ENCODE measurements around the gene ATP8B3. TPM values are rescaled to one million over a fixed set of nuclear protein-coding genes. Genes with fewer than 3 reads are reported as not detected.

ATP8B3 gene, protein sequence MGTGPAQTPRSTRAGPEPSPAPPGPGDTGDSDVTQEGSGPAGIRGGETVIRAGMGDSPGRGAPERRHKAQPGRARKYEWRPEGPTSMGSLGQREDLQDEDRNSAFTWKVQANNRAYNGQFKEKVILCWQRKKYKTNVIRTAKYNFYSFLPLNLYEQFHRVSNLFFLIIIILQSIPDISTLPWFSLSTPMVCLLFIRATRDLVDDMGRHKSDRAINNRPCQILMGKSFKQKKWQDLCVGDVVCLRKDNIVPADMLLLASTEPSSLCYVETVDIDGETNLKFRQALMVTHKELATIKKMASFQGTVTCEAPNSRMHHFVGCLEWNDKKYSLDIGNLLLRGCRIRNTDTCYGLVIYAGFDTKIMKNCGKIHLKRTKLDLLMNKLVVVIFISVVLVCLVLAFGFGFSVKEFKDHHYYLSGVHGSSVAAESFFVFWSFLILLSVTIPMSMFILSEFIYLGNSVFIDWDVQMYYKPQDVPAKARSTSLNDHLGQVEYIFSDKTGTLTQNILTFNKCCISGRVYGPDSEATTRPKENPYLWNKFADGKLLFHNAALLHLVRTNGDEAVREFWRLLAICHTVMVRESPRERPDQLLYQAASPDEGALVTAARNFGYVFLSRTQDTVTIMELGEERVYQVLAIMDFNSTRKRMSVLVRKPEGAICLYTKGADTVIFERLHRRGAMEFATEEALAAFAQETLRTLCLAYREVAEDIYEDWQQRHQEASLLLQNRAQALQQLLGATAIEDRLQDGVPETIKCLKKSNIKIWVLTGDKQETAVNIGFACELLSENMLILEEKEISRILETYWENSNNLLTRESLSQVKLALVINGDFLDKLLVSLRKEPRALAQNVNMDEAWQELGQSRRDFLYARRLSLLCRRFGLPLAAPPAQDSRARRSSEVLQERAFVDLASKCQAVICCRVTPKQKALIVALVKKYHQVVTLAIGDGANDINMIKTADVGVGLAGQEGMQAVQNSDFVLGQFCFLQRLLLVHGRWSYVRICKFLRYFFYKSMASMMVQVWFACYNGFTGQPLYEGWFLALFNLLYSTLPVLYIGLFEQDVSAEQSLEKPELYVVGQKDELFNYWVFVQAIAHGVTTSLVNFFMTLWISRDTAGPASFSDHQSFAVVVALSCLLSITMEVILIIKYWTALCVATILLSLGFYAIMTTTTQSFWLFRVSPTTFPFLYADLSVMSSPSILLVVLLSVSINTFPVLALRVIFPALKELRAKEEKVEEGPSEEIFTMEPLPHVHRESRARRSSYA (N-terminal part only)
- polyA plus RNA-seq (2013, experiment 1 of 2; ENCODE audit: insufficient read length), result 2.9 TPM
- polyA plus RNA-seq (2013, experiment 2 of 2; ENCODE audit: insufficient read length), result 3.2 TPM

DNA sequence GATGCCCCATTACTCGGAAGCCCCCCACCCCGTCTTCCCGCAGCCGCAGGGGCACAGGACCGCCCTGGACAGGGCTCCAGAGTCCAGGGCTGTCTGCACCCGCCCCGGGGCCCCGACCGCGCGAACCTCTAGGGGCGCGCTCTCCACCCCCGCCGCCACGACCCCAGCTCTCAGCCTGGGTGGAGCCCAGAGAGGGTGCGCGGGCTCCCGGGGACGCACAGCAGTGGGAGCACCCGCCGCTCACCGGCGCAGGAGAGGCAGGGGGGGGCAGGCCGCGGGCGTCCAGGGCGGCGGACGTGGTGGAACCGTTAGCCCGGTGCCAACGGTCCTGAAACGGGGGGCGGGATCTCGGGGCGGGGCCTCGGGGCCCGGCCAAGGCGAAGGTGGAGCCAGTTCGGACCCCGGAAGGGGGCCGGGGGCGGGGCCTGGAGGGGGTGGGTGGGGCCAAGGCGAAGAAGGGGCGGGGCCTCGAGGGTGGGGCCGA lies at the start of gene ATP8B3:
Gene ATP8B3, minus strand, starts transcription at position 335 of the 484 bp plus-strand sequence. CDS start 540 bp downstream, outside the sequence.
- DNase-seq, result no peak

DNA sequence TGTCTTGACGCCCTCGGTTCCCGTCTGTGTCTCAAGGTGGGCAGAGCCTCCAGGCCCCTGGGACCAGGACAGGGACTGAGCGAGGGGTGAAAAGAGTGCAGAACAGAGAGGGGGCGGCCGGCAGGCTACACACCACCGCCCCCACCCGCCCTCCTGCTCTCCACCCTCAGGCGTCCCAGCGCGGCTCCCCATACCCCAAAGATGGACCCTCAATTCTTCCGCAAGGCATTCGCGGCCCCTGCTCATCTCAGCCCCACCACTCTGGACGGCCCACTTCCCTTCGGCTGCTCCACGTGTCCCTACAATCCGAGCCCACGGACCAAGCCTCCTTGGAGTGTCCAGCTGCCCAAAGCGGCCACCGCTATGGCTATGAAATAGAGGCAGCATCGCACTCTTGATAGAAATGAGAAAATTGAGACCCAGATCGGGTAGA lies 49.5 kb upstream of the ATP8B3 start:
- DNase-seq, result no peak

DNA sequence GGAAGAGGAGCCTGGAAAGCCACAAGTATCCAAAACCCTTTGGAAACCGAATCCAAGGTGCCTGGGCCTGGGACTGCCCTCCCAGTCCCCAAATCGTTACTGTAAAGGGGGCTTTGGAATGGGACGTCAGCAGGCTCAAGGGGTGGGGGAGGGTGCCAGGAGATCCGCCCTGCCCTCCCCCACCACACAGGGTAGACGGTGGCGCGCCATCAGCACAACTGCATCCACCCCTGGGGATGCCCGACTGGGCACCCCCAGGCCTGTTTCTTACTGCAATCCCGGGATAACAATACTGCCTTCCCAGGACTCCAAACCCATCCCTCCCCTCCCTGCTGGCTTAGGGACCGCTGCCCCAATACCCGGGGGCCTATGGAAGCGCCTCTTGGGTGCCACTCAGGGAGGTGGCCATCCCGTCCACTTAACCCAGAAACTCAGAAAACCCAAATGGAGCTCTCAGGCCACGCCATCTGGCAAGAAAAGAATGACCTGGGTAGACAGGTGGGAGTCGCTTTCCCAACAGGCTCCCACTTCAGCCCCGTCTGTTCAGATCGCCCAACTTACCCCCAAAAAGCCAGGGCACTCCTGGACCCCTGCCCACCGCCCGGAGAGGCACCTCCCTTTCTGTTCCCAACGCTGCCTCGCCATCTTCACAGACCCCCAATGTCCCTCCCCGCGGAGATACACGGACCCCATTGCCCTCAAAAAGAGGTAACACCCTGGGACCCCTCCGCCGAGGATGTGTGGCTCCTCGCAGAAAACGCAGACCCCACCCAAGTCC lies 48.9 kb upstream of the ATP8B3 start:
- DNase-seq, result no peak

DNA sequence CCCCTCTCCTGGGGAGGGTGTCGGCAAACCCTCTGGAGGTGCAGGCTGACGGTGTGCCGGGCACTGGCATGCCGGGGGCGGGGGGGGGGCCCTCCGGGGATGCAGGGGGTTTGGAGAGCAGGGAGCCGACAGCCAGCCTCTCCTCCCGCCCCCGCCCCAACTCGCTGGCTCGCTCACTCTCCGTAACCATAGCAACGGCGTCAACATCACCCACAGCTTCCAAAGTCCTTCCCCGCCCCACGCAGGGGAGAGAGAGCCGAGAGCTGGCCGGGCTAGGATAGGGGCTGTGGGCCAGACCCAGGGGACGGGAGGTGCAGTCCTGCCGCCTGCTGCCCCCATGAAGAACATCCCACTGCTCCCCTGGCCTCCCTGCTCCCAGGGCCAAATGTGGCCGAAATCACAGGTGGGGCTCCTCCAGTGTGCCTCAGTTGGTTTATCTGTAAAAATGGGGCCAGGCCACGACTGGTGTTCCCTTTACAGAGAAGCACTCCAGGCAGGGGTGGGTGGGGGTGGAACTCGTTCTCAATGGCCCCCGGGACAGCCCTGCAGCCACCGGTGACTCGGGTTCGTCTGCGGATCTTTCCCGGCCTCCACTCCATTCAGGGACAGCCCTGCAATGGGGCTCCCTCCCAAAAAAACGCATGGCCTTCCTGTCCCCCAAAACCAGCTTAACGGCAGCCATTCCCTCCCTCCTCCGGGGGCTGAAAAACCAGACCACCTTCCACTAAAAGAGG lies 48.1 kb upstream of the ATP8B3 start:
- peak; percentile 75 for DNase-seq

DNA sequence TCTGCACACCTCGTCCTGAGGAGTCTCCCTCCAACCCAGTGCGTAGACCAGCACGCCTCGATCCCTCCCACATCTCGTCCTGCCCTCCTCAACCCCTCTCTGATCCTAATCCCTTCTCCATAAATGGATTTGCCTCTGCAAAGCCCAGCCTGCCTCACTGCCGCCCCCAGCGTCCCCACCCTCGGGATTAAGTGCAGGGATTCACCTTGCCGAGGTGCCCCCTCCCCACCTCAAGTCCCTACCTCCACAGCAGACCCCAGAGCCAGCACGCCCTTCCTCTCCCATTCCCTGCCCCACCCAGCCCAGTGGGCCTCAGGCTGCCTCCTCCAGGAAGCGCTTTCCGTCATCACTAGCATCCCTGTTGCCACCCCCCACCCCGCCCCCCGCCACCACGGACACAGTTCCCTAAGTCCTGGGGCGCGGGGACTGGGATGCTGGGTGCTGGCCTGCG lies 47.3 kb upstream of the ATP8B3 start:
- DNase-seq, result no peak

DNA sequence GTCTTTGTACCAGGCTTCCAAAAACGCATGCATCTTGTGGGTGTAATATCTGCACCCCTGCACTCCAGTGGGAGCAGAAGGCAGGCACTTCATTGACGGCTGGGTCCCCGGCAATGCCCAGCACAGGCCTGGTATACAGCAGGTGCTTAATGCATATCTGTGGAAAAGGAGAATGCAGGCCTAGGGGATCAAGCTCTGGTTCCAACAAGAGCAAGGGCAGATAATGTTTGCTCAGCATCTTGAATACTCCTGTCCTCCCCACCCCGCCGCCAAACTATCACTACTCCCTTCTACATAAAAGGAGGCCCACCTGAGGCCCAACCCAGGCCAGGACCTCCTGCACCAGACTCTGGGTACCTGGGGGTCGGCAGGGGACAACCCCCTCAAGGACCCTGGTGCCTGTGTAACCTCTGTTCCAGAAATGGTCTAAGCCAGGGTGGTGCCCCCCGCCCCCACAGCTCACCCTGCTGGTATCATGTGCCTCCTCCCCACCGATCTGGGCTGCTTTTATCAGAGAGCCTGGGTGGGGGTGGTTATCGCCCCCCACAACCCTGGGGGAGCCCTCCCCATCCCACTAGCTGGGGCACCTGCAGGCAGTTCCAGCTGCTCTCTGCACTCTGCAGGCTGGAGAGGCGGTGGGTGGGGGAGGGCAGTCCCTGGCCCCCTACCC lies 46.5 kb upstream of the ATP8B3 start:
- no peak for DNase-seq

DNA sequence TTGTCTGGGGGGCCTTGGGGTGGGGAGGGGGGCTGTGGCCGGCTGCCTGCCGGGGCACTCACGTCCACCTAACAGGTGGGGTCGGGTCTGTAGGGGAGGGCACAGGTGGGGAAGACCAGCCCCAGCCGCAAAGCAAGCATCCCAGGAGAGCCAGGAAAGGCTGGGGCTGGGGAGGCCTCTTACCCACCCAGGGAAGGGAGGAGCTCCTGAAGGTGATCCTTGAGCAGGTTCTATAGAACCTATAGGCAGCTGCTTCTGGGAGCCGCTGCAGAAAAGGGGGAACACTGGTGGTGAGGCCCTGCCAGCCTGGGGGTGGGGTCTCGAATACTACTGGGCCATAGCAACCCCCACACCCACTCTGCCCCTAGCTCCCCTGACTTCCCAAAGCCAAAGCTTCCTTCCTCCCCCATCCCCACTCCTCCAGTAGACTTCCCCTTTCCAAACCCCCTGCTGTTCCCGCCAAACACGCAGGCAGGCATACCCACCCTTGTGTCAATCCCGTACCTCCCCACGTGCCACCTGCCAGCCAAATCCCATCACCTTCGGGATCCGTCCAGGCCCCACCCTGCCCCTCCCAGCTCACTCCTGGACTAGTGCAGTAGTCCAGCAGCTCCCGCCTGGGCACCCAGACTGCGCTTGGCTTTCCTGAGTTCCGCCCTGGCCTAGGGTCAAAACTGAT lies 45.7 kb upstream of the ATP8B3 start:
- DNase-seq, result no peak

DNA sequence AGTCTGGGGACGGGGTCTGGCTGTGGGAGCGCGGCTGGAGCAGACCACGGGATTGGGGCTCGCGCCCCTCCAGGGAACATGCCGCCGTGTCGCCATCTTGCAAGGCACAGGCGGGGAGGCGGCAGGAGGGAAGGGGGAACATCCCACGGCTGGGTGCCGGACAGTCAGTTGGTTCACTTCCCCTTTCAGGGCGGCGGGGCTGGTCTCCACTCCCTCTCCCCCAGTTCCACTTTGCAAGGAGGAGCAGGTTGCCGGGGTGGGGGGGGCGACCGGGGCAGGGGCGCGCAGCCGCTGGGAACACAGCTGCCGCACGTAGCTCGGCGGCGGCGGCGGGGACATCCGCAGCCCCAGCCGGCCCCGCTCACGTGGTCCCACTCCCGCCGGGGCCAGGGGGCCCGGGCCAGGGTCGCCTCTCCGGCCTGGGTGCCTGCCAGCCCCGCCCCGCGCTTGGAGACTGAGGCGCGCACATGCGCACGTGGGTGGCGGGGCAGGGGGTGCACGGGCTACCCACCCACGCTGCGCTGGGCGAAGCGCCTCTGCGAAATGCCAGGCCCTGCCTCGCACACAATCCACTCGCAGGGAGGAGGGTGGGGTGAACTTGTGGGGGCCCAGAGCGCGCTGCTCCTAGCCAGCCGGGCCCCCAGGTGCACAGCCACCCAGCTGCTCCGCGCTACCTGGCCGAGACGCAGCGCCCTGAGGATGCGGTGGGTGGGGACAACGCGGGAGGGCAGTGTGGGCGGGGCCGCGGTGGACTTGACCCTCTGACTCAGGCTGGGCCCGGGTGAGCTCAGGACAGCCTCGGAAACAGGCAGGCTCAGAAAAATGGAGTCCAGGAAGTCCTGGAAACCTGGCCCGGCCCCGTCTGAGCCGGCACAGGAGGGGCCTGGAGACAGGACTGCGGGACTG lies 44.9 kb upstream of the ATP8B3 start:
- peak; percentile 64 for DNase-seq

DNA sequence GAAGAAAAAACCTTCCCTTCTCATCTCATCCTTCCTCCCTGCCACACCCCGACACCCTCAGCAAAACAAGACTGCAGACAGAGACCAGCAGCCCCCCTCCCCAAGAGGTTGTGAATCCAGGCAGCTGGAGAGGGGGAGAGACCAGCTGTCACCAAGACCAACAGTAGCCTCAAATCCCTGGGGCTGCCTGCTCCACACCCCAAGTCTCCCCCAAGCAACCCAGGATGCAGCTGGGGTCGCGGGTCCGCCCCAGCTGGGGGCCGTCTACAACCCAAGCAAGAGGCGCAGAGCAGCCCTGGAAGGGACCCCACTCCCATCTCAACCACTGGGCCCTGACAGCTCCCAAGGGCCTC lies 44.2 kb upstream of the ATP8B3 start:
- DNase-seq, result no peak

DNA sequence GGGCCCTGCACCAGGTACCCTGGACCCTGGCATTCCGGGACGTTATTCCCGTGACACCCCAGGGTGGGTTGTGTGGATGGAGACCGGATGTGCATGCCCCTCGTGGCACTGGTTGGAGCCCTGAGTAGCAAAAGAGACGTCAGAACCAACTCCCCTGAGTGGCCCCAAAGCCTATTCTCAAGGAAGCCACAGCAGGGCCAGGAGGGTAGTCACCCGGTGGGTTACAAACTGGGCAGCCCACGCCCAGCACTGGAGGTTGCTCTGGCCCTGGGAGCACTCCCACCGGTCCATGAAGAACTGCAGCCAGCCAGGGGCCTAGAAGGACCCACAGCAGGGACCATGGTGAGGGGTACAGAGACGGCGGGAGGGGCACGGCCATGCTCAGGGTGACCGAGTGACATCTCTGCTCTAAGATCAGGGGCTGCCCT lies 43.8 kb upstream of the ATP8B3 start:
- no peak for DNase-seq

DNA sequence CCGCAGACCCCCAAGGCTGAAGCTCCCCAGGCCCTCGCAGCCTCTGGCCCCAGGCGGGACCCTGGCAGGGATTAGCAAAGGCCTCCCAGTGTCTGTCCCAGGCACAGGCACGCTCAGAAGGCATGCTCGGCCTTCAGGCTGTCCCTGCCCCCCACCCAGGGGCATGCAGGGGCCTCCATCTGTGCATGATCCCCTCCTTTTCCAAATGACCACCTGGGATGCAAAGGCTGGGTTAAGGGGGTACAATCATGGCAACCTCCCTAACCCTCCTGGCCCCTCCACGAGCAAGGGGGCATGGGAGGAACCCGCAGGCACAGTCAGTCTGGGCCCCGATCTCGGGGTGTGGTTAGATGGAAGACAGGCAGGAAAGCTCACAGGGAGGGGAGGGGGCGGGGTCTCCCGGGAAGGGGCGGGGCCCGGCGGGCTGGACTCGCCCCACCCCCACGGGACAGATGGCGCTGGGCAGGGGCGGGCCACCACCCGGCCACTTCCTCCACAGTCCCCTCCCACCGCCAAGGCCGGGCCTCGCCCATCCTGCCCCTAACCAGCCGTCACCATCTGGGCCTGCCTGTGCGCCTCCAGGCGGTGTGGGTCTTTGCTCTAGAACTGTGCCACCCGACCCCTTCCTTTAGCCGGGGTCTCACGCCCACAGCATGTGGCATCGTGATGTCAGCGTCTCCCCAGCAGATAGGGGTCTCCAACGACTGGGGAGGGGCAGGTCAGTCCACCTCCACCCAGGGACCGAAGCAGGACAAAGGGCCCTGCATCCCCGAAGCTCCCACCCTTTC lies 43.2 kb upstream of the ATP8B3 start:
- peak; percentile 89 for DNase-seq

DNA sequence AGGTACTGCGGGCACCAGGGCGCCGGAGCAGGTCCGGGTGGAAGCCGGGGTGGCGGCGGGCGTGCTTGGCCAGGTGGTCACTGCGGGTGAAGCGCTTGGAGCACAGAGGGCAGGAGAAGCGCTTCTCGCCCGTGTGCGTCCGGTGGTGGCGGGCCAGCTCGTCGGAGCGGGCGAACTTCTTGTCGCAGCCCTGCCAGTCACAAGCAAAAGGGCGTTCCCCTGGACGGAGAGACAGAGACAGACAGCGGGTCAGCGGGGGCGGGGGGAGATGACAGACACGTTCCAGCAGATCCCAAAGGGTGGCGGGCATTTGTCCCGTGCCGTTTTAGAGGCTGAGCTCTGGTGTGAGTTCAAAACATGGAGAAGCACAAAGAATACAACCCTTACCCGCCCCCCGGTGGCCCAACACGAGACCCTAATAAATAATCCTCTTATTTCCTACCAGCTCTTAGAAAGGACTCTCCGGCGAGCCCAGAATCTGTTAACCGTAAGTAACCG lies 42.5 kb upstream of the ATP8B3 start:
- DNase-seq, result no peak

DNA sequence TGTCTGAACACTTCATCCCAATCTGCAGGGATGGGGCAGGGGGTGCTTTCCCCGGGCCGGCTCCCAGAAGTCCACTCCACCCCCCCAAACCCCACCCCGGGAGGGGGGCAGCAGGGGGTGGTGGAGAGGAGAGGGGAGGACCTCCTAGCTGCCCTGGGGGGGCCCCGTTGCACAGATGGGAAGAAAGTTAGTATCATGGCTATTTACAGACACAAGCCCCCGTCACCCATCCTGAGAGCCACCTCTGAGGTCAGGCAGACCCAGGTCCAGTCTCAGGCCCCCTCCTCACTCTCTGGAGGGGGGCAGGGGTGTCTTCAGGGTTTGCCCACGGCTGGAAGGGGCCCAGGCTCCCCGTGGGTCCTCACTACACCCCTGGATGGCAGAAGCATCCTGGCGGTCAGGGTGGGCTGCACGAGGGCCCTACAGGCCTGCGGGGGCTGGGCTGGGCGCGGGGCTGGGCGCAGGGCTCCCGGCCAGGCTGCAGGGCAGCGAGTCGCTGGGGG lies 42.0 kb upstream of the ATP8B3 start:
- no peak for DNase-seq

DNA sequence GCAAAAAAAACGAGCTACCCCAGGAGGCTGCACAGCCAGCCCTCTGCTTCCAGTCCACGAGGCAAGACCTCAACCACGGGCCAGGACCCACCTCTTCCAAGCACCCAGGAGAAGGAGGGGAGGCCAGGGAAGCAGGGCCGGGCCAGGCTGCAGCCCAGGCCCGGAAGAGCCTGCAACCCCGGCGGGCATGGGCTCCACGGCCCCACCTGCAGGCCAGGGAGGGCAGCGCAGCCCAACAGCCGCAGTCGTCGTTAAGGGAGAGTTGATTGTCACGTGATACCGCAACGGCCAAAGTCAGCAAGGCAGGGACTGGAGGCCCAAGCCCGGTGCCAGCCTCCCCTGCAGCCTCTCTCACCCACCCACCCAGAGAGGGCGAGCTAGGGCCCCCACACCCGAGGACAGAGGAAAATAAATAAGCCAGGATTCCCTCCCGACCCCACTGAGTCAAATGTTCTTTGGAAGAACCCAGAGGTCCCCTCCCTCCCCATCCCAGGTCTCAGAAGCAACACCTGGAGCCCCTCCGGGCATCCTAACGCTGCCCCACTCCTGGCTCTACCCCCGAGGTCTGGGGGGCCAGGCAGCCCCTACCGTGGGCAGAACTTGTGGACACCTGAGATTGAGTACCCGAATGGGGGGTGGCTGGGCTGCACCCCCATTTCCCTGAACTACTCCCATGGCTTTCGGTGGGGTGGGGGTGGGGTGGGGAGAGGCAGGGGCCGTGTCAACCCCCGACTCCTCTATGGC lies 41.4 kb upstream of the ATP8B3 start:
- peak; percentile 74 for DNase-seq

DNA sequence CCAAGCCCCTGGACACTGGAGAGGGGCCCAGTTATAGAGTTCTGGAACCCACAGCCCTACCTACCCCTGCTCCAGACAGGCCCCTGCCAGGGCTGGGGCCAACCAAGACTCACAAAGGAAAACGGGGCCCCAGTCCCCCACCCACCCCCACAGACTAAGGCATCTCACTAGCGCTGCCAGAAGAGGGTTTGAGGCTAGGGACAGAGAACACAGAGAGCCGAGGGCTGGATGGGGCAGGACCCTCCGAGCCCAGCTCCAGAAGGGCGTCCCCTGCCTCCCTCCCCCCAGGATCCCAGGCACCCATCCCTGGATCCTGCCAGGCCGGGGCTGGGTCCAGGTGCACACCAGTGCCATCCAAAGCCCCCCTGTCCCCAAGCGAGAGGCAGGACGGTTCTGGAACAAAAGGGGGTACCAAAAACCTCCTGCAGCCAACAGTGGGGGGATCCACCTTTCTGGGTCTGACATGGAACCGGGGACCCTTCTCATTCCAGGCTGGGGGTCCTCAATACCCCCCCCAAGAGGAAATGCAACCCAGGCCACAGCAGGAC lies 40.6 kb upstream of the ATP8B3 start:
- no peak for DNase-seq
